Measurements from ENCODE around the gene GABPB2. TPM values are rescaled to one million over a fixed set of nuclear protein-coding genes. Genes with fewer than 3 reads are reported as not detected.

GABPB2 gene
- total and polyA plus RNA-seq, 2 experiments from 2014 or later, result 1.1 to 2.6 TPM

- no peak for TF ChIP-seq STAT1 (IDR thresholded peaks at IDR 0.05; ENCODE audit: unreplicated experiment)
- no peak for TF ChIP-seq CREB1 (CRISPR knock-in tag; IDR thresholded peaks at IDR 0.05; ENCODE audit: low read depth)
- no peak for TF ChIP-seq ETS1 (IDR thresholded peaks at IDR 0.05)
- no peak for TF ChIP-seq ZNF331 (CRISPR knock-in tag; IDR thresholded peaks at IDR 0.05; ENCODE audit: low read depth)
- TF ChIP-seq POLR2AphosphoS5 (IDR thresholded peaks at IDR 0.05; ENCODE audit: low read depth), result no peak
- TF ChIP-seq CTCF (conservative IDR thresholded peaks at IDR 0.05; ENCODE audit: low read depth in 2 of 2), result no peak
- no peak for TF ChIP-seq EZH2 (IDR thresholded peaks at IDR 0.05; ENCODE audit: low read depth, unreplicated experiment)
- no peak for TF ChIP-seq NANOG (IDR thresholded peaks at IDR 0.05; ENCODE audit: borderline replicate concordance)
- TF ChIP-seq JUNB (IDR thresholded peaks at IDR 0.05; ENCODE audit: unreplicated experiment), result no peak
- no peak for TF ChIP-seq ZNF114 (CRISPR knock-in tag; IDR thresholded peaks at IDR 0.05)
Observed at GRCh38 chr1:151054971-151055547, 15.5 kb upstream of the GABPB2 start (continued).

- Histone ChIP-seq H3F3A (replicated peaks; ENCODE audit: low read depth) (peaks cover 28% of the 10 kb centered on the region; the same call in 1 of the 2 replicates), H3K9me2 (ENCODE audit: insufficient read depth) (no peaks in the 10 kb centered on the region), H3K79me2 (replicated peaks; ENCODE audit: insufficient read depth) (peaks cover 46% of the 10 kb centered on the region), H3K36me3 (ENCODE audit: insufficient read depth) (peaks cover 46% of the 10 kb centered on the region), H2AFZ (no peak overlapping the region), H3K4me3 (no peak overlapping the region), H4K20me1 (replicated peaks; ENCODE audit: insufficient read depth) (peaks cover 30% of the 10 kb centered on the region), H3K4me1 (ENCODE audit: insufficient read depth) (peaks cover 15% of the 10 kb centered on the region; the same call in 1 of the 2 replicates), H3K27me3 (ENCODE audit: insufficient read depth) (no peaks in the 10 kb centered on the region), H3K27ac (ENCODE audit: low read depth) (no peak overlapping the region), H3K4me2 (no peak overlapping the region)
- H3K9me3 Mint-ChIP-seq, result no peaks in the 10 kb centered on the region; the same call in 2 of the 3 replicates
- H3K27me3 Mint-ChIP-seq (ENCODE audit: insufficient read depth, low read depth, poor library complexity), result peaks cover 14% of the 10 kb centered on the region
- H3K36me3 Mint-ChIP-seq (ENCODE audit: low read depth), result peaks cover 68% of the 10 kb centered on the region
- no peak for DNase-seq (ENCODE audit: low spot score)
- peaks cover 25% of the 10 kb centered on the region for H3K4me1 Mint-ChIP-seq
- no peak for ATAC-seq
- no peak overlapping the region for H3K27ac Mint-ChIP-seq
- no peak overlapping the region for H3K4me3 Mint-ChIP-seq
- no peak for TF ChIP-seq ZNF114 (CRISPR knock-in tag; IDR thresholded peaks at IDR 0.05)
- TF ChIP-seq NANOG (IDR thresholded peaks at IDR 0.05; ENCODE audit: borderline replicate concordance), result no peak
- no peak for TF ChIP-seq POLR2AphosphoS5 (IDR thresholded peaks at IDR 0.05; ENCODE audit: low read depth)
- TF ChIP-seq JUNB (IDR thresholded peaks at IDR 0.05; ENCODE audit: unreplicated experiment), result no peak
- no peak for TF ChIP-seq CTCF (conservative IDR thresholded peaks at IDR 0.05; ENCODE audit: low read depth in 2 of 2)
- TF ChIP-seq REST (IDR thresholded peaks at IDR 0.05; ENCODE audit: unreplicated experiment), result no peak
- no peak for TF ChIP-seq EZH2phosphoT487 (IDR thresholded peaks at IDR 0.05; ENCODE audit: unreplicated experiment)
- no peak for TF ChIP-seq CREB1 (CRISPR knock-in tag; IDR thresholded peaks at IDR 0.05; ENCODE audit: low read depth)
- TF ChIP-seq EZH2 (IDR thresholded peaks at IDR 0.05; ENCODE audit: low read depth, unreplicated experiment), result no peak
- no peak for TF ChIP-seq ETS1 (IDR thresholded peaks at IDR 0.05)
- no peak for TF ChIP-seq ZNF331 (CRISPR knock-in tag; IDR thresholded peaks at IDR 0.05; ENCODE audit: low read depth)
Observed at GRCh38 chr1:151055581-151055980, 15.0 kb upstream of the GABPB2 start.

All from GM23338 (cell line).